Measurements from ENCODE around the gene PRR35.

DNA sequence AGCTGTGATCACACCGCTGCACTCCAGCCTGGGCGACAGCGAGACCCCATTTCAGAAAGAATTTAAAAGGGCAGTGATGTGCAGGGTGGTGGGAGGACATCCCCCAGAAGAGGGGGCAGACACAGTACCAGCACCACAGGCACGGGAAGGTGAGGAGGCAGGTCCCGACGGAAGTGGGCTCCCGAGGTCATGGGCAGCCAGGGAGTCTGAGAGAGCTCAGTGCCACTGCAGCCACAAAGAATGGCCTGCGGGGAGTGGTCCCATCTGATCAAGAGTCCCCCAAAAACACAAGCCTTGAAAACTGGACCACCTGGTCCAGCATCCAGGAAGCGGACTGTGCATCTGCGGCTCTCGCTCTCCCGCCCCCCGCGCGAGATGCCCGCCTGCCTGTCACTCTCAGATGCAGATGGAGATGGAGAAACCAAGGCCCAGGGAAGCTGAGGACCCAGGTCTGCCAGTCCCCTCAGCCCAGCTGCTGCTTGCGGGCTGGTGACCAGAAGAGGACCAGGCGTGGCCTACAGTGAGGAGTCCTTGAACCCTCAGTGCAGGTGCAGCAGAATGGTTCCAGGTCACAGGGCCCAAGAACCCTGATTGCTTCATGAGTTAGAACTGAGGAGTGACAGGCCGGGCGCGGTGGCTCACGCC, 37.0 kb upstream of the PRR35 start:
- TF ChIP-seq, protein P1, sequence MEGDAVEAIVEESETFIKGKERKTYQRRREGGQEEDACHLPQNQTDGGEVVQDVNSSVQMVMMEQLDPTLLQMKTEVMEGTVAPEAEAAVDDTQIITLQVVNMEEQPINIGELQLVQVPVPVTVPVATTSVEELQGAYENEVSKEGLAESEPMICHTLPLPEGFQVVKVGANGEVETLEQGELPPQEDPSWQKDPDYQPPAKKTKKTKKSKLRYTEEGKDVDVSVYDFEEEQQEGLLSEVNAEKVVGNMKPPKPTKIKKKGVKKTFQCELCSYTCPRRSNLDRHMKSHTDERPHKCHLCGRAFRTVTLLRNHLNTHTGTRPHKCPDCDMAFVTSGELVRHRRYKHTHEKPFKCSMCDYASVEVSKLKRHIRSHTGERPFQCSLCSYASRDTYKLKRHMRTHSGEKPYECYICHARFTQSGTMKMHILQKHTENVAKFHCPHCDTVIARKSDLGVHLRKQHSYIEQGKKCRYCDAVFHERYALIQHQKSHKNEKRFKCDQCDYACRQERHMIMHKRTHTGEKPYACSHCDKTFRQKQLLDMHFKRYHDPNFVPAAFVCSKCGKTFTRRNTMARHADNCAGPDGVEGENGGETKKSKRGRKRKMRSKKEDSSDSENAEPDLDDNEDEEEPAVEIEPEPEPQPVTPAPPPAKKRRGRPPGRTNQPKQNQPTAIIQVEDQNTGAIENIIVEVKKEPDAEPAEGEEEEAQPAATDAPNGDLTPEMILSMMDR (IDR thresholded peaks at IDR 0.05) = no peak
- TF ChIP-seq EP300 (IDR thresholded peaks at IDR 0.05) = no peak
- no peak for TF ChIP-seq POLR2A (IDR thresholded peaks at IDR 0.05)
- no peak for TF ChIP-seq POLR2AphosphoS5 (IDR thresholded peaks at IDR 0.05)

Measured in upper lobe of left lung (tissue), 4 donors.